ENCODE data around the gene ARSB. TPM values are rescaled to one million over a fixed set of nuclear protein-coding genes. Genes with fewer than 3 reads are reported as not detected.

Gene ARSB
- total RNA-seq, 1 donor = 32.7 TPM

GRCh38 chr5:78755822-78756429, 229.2 kb downstream of the ARSB start:
- no peak overlapping the region for H3K4me3 ChIP-seq (ENCODE audit: low read depth, low read length)
- DNase-seq (ENCODE audit: low read depth) = no peak
- no peak for TF ChIP-seq CTCF (IDR thresholded peaks at IDR 0.05; ENCODE audit: insufficient read depth, low read length)

GRCh38 chr5:78754655-78755054, 230.5 kb downstream of the ARSB start:
- no peak for TF ChIP-seq CTCF (IDR thresholded peaks at IDR 0.05; ENCODE audit: insufficient read depth, low read length)
- H3K4me3 ChIP-seq (ENCODE audit: low read depth, low read length) = no peak overlapping the region
- DNase-seq (ENCODE audit: low read depth) = no peak

DNA sequence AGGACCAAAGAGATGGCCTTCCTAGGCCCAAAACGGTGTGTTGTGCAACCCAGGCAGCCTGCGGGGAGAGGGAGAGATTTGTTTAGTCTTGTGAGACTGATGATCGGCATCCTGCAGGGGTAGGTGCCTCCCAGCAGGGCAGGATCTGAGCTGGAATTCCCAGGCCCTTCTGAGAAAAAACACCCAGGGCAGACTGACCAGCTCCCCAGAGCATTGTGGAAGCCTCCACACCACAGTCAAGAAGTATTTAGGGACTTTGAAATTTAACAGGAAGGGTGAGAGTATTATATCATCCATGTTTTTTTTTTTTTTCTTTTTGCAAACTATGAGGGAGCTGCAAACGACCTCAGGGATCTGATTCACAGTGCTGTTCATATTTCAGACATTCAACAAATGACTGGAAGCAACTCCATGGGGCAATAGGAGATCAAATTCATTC, 232.0 kb downstream of the ARSB start:
- H3K4me3 ChIP-seq (ENCODE audit: low read depth, low read length) = no peak overlapping the region
- no peak for DNase-seq (ENCODE audit: low read depth)
- no peak for TF ChIP-seq CTCF (IDR thresholded peaks at IDR 0.05; ENCODE audit: insufficient read depth, low read length)

- no peak overlapping the region for H3K4me3 ChIP-seq (ENCODE audit: low read depth, low read length)
- DNase-seq (ENCODE audit: low read depth) = no peak
- no peak for TF ChIP-seq CTCF (IDR thresholded peaks at IDR 0.05; ENCODE audit: insufficient read depth, low read length)
Observed at GRCh38 chr5:78751872-78752271, 233.2 kb downstream of the ARSB start.

DNA sequence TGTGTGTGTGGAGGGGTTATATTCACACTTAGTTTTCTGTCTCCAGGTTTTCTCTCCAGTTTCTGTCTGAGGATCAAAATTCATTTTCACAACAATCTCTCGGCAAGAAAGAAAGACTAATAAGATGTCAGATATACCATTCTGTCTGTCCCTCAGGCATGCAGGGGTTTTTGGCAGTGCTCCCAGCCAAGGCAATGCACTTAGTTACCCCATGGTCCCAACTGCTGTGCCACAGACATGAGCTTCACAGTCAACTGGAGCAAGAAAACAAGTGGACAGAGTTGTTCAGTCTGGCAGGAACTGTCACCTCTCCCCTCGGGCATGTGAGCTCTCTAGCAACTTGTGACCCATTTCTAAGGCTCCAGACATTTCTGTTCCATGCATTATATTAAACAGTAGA, 234.8 kb downstream of the ARSB start:
- DNase-seq (ENCODE audit: low read depth) = no peak
- no peak for TF ChIP-seq CTCF (IDR thresholded peaks at IDR 0.05; ENCODE audit: insufficient read depth, low read length)

DNA sequence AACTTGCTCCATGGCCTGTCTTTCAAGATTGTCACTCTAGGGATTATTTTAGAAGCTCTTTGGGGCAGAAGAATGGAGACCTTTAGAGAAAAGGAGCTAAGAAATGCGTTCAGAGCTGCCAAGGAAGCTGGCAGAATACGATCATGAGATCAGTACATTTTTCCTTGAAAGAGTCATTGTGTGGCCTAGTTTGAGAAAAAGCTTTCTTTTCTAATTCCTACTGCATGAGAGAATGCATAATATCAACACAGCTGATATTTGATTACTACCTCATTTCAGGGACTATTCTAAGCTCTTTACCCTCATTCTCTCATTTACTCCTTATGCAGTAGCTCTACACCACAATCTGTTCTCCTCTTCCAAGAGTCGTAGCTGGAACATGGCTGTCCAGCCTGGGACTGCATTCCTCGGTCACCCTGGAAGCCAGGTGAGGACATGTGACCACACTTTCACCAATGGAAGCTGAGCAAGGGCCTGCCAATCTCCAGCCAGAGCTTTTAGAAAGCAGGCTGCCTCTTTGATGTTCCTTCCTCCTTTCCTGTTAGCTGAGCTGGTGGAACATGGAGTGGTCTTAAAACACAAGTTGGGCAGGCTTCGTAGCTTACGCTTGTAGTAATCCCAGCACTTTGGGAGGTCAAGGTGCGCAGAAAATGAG, 237.3 kb downstream of the ARSB start:
- TF ChIP-seq CTCF (IDR thresholded peaks at IDR 0.05; ENCODE audit: insufficient read depth, low read length) = no peak
- no peak overlapping the region for H3K4me3 ChIP-seq (ENCODE audit: low read depth, low read length)
- peak; percentile 87 for DNase-seq (ENCODE audit: low read depth)

More for the DNA sequence above, 234.8 kb downstream of the ARSB start:
- H3K4me3 ChIP-seq (ENCODE audit: low read depth, low read length) = no peak overlapping the region
